KMS-11 (cell line): ENCODE measurements around the gene MTUS2.

Source experiments
- H2AFZ ChIP-seq: fragments of 200-600 bp; sonication (generic); 2 replicates; pipeline ENCODE4 v1.6.1; 2016; ENCODE audit warnings: antibody characterized with exemption, mixed run types, low read depth
- H3K27ac ChIP-seq: fragments of 200-600 bp; sonication (generic); 2 replicates; pipeline ENCODE4 v1.6.1; 2016; ENCODE audit warnings: mild to moderate bottlenecking, mixed run types
- H3K27me3 ChIP-seq: fragments of 200-600 bp; sonication (generic); 2 replicates; pipeline ENCODE4 v1.6.1; 2017; ENCODE audit warnings: mild to moderate bottlenecking, low read depth, mixed run types, moderate library complexity; ENCODE audit not compliant: insufficient read depth
- H3K36me3 ChIP-seq: fragments of 200-600 bp; sonication (generic); 2 replicates; pipeline ENCODE4 v1.6.1; 2017; ENCODE audit warnings: mild to moderate bottlenecking, mixed run types; ENCODE audit not compliant: insufficient read depth
- H3K4me1 ChIP-seq: fragments of 200-600 bp; sonication (generic); 2 replicates; pipeline ENCODE4 v1.6.1; 2016; ENCODE audit warnings: mild to moderate bottlenecking, low read depth, mixed run types; ENCODE audit not compliant: poor library complexity, severe bottlenecking
- H3K4me2 ChIP-seq: fragments of 200-600 bp; sonication (generic); 2 replicates; pipeline ENCODE4 v1.7.0; 2016; ENCODE audit warnings: mild to moderate bottlenecking, mixed run types
- H3K4me3 ChIP-seq: fragments of 200-600 bp; sonication (generic); IDR thresholded peaks from 2 replicates; pipeline ENCODE4 v1.6.1; 2017; ENCODE audit warnings: low read depth, low read length, mixed read lengths; ENCODE audit not compliant: insufficient read depth
- H3K79me2 ChIP-seq: fragments of 200-600 bp; sonication (generic); 2 replicates; pipeline ENCODE4 v1.6.1; 2016; ENCODE audit warnings: low read depth, mixed run types; ENCODE audit not compliant: insufficient read depth
- H3K9ac ChIP-seq: fragments of 200-600 bp; sonication (generic); 2 replicates; pipeline ENCODE4 v1.6.1; 2016; ENCODE audit warnings: mild to moderate bottlenecking, mixed run types
- H4K20me1 ChIP-seq: fragments of 200-600 bp; sonication (generic); 2 replicates; pipeline ENCODE4 v1.6.1; 2016; ENCODE audit warnings: mild to moderate bottlenecking, mixed run types; ENCODE audit not compliant: insufficient read depth
- CTCF ChIP-seq: fragments of 200-600 bp; sonication (generic); conservative IDR thresholded peaks from 2 replicates; pipeline ENCODE4 v1.6.1; 2017; ENCODE audit warnings: low read depth, mild to moderate bottlenecking, antibody characterized with exemption, low read length, moderate library complexity, mixed read lengths

Gene MTUS2

GRCh38 chr13:29511106-29511796 lies 691.1 kb downstream of the MTUS2 start:
- Histone ChIP-seq H4K20me1 (no peaks in the 10 kb centered on the region), H3K27ac (no peak overlapping the region), H3K4me3 (no peak overlapping the region), H3K4me1 (peaks cover 20% of the 10 kb centered on the region), H2AFZ (no peak overlapping the region), H3K36me3 (no peaks in the 10 kb centered on the region), H3K9ac (no peak overlapping the region), H3K79me2 (no peaks in the 10 kb centered on the region), H3K27me3 (no peaks in the 10 kb centered on the region), H3K4me2 (no peak overlapping the region)
- no peak for TF ChIP-seq CTCF

DNA sequence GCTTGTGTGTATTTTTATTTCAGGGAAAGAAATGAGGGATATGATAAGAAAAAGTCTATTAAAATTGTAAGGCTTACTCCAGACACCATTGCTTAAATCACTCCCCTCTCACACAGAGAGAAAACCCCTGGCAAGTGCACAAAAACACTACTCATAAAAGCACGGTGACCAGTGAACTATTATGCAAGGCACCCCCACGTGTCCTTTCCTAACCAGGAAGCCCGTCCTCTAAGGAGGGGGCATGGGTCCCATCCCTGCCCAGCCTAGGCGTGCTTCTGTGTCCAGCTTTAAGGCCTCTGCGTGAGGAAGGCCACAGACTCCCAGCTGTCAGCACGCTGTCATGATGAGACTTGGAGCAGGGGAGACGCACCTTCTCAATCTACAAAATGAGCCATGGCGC lies 691.8 kb downstream of the MTUS2 start:
- Histone ChIP-seq H3K27ac (no peak overlapping the region), H3K9ac (no peak overlapping the region), H2AFZ (no peak overlapping the region), H3K36me3 (no peaks in the 10 kb centered on the region), H3K4me3 (no peak overlapping the region), H4K20me1 (no peaks in the 10 kb centered on the region), H3K4me1 (peaks cover 19% of the 10 kb centered on the region), H3K4me2 (no peak overlapping the region), H3K79me2 (no peaks in the 10 kb centered on the region), H3K27me3 (no peaks in the 10 kb centered on the region)
- TF ChIP-seq CTCF: no peak

GRCh38 chr13:29513002-29513980 lies 693.2 kb downstream of the MTUS2 start:
- Histone ChIP-seq H3K4me2 (no peak overlapping the region), H3K27ac (no peak overlapping the region), H3K79me2 (no peaks in the 10 kb centered on the region), H4K20me1 (no peaks in the 10 kb centered on the region), H2AFZ (no peak overlapping the region), H3K27me3 (no peaks in the 10 kb centered on the region), H3K9ac (no peak overlapping the region), H3K4me3 (no peak overlapping the region), H3K4me1 (peaks cover 14% of the 10 kb centered on the region), H3K36me3 (no peaks in the 10 kb centered on the region)
- no peak for TF ChIP-seq CTCF

GRCh38 chr13:29513981-29514719 lies 694.0 kb downstream of the MTUS2 start:
- Histone ChIP-seq H3K4me1 (peaks cover 10% of the 10 kb centered on the region), H4K20me1 (no peaks in the 10 kb centered on the region), H2AFZ (no peak overlapping the region), H3K79me2 (no peaks in the 10 kb centered on the region), H3K27ac (no peak overlapping the region), H3K4me2 (no peak overlapping the region), H3K9ac (no peak overlapping the region), H3K27me3 (no peaks in the 10 kb centered on the region), H3K4me3 (no peak overlapping the region), H3K36me3 (no peaks in the 10 kb centered on the region)
- TF ChIP-seq CTCF: no peak
